Psoas muscle (tissue), 8 donors: Measurements from ENCODE around the gene U2AF2. TPM values are rescaled to one million over a fixed set of nuclear protein-coding genes. Genes with fewer than 3 reads are reported as not detected.

Experiments
- ATAC-seq, 4 donors: fragments of 200-7000 bp; cut with Tn5 transposase; one replicate each; pipeline ENCODE4 v1.9.1; 2020; ENCODE audit warnings: moderate library complexity in 3 of 4, mild to moderate bottlenecking in 2 of 4
- DNase-seq, 2 donors: peaks; one replicate each; pipeline ENCODE4 v3.0.0-alpha.2; 2020
- H3K27ac ChIP-seq: fragments of 200-600 bp; one replicate; pipeline ENCODE4 v1.8.0; 2022
- H3K27me3 ChIP-seq, 3 donors: fragments of 200-600 bp in 1 of 3; one replicate each; pipeline versions ENCODE4 v1.6.1 to v1.8.0; 2013 to 2022; ENCODE audit warnings: low read length in 2 of 3, mild to moderate bottlenecking in 2 of 3, moderate library complexity in 1 of 3; ENCODE audit not compliant: insufficient read depth in 3 of 3
- H3K36me3 ChIP-seq, 2 donors: fragments of 200-600 bp in 1 of 2; one replicate each; pipeline versions ENCODE4 v1.6.1 to v1.8.0; 2013 to 2022; ENCODE audit warnings: low read depth in 1 of 2, mild to moderate bottlenecking in 1 of 2, moderate library complexity in 1 of 2; ENCODE audit not compliant: insufficient read depth in 1 of 2
- H3K4me1 ChIP-seq: fragments of 200-600 bp; one replicate; pipeline ENCODE4 v1.8.0; 2022
- H3K4me3 ChIP-seq: fragments of 200-600 bp; one replicate; pipeline ENCODE4 v1.8.0; 2022; ENCODE audit warnings: mild to moderate bottlenecking
- H3K9me3 ChIP-seq: fragments of 200-600 bp; one replicate; pipeline ENCODE4 v1.8.0; 2022
- CTCF ChIP-seq: fragments of 200-600 bp; IDR thresholded peaks from one replicate; pipeline ENCODE4 v1.8.0; 2022; ENCODE audit warnings: antibody characterized with exemption
- WGBS, 3 donors: extraction: QIAGEN DNeasy Blood & Tissue Kit; methylation state at CpG; one replicate each; pipeline versions ENCODE4 v1.1.6 to v1.1.7; 2013; 5-methylcytosine and 5-hydroxymethylcytosine counted together
- intact Hi-C, 2 donors: fragments of 100-400 bp; cut with DNase I; formaldehyde crosslinking; loops; one replicate each; pipeline versions ENCODE4 v1.11.0 to v1.14.2; 2022
- polyA plus RNA-seq, 3 donors: library from polyadenylated mRNA; stranded (reverse); fragments of 200-250 nt; gene quantifications; one replicate each; pipeline ENCODE4 v1.2.3, GENCODE V29; 2013
- total RNA-seq, 4 donors: library from RNA; stranded (reverse); fragmentation: NEBNext Ultra II Directional in 2 of 4; extraction: Animal tissue kit (Norgen Biotek cat#: 25700) in 2 of 4; gene quantifications; one replicate each; pipeline versions ENCODE4 v1.2.1 to v1.2.4, GENCODE V29; 2021 to 2023
- donor health status: healthy with polysubstance abuse.
- donor health status: DM: no; HTN: no; CAD: no; lungs with moderate emphysema.
- donor health status: Bipolar disorder and iron deficiency.
- donor health status: healthy.
- donor health status: DM: yes; HTN: yes; CAD: no.
- donor health status: DM: no; HTN: no; CAD: no.
- donor health status: DM: no; HTN: no; CAD: no.
- donor health status: DM: yes; HTN: yes; CAD: no.

U2AF2 gene
- total and polyA plus RNA-seq, 7 donors = 54.1 to 116 (median 72.6) TPM

GRCh38 chr19:55675661-55676354 is 21.0 kb downstream of the U2AF2 start:
- TF ChIP-seq CTCF = no peak
- intact Hi-C loops = no loop called here

GRCh38 chr19:55676383-55676782 is 21.5 kb downstream of the U2AF2 start:
- peaks cover 6 to 60% of the 10 kb centered on the region in 2 donors for H3K36me3 ChIP-seq
- peak in 1 of 2 donors; percentile 47 for DNase-seq
- 53 to 65% (median 64%) methylated on average over 5 of the region's 5 CpGs for WGBS, 3 donors

More at GRCh38 chr19:55675661-55676354, 21.0 kb downstream of the U2AF2 start:
- Histone ChIP-seq H3K4me1 (peaks cover 30% of the 10 kb centered on the region), H3K9me3 (no peaks in the 10 kb centered on the region), H3K4me3 (peak overlapping the region; percentile 90), H3K27ac (peak overlapping the region; percentile 95), H3K36me3 (peaks cover under 1 to 57% of the 10 kb centered on the region in 2 donors), H3K27me3 (no peaks in the 10 kb centered on the region)
- ATAC-seq (no peak), DNase-seq (peak in 1 of 2 donors; percentile 27)
- 12 to 13% (median 12%) methylated on average over 16 of the region's 16 CpGs for WGBS, 3 donors

GRCh38 chr19:55676889-55677505 is 22.2 kb downstream of the U2AF2 start:
- Histone ChIP-seq H3K4me3 (peak overlapping the region; percentile 90), H3K27ac (peak overlapping the region; percentile 9), H3K27me3 (no peaks in the 10 kb centered on the region), H3K4me1 (peaks cover 30% of the 10 kb centered on the region), H3K9me3 (no peaks in the 10 kb centered on the region), H3K36me3 (peaks cover 6 to 62% of the 10 kb centered on the region in 2 donors)
- DNase-seq (no peak), ATAC-seq (no peak)
- no peak for TF ChIP-seq CTCF
- 74 to 78% (median 77%) methylated on average over 7 of the region's 7 CpGs for WGBS, 3 donors
- intact Hi-C loops = no loop called here

More at GRCh38 chr19:55676383-55676782, 21.5 kb downstream of the U2AF2 start:
- intact Hi-C loops = no loop called here
- Histone ChIP-seq H3K4me1 (peaks cover 30% of the 10 kb centered on the region), H3K27ac (peak overlapping the region; percentile 95), H3K9me3 (no peaks in the 10 kb centered on the region), H3K27me3 (no peaks in the 10 kb centered on the region), H3K4me3 (peak overlapping the region; percentile 90)
- no peak for ATAC-seq
- TF ChIP-seq CTCF = no peak

GRCh38 chr19:55677572-55678028 is 22.8 kb downstream of the U2AF2 start:
- DNase-seq (no peak), ATAC-seq (no peak)
- no peaks in the 10 kb centered on the region for H3K9me3 ChIP-seq
- no peak overlapping the region for H3K27ac ChIP-seq
- peaks cover 30% of the 10 kb centered on the region for H3K4me1 ChIP-seq
- peaks cover 6 to 62% of the 10 kb centered on the region in 2 donors for H3K36me3 ChIP-seq
- TF ChIP-seq CTCF = no peak
- no peak overlapping the region for H3K4me3 ChIP-seq
- intact Hi-C loops = no loop called here
- WGBS, 3 donors = 62 to 64% (median 63%) methylated on average over 6 of the region's 6 CpGs
- H3K27me3 ChIP-seq = no peaks in the 10 kb centered on the region
